Right lobe of liver (tissue), 6 donors: ENCODE data around the gene SMIM35. TPM values are rescaled to one million over a fixed set of nuclear protein-coding genes. Genes with fewer than 3 reads are reported as not detected.

Experiments used
- ATAC-seq, 4 donors: fragments of 200-7000 bp; cut with Tn5 transposase; one replicate each; pipeline ENCODE4 v1.9.1; 2020; ENCODE audit warnings: mild to moderate bottlenecking in 4 of 4, moderate library complexity in 4 of 4
- DNase-seq, 3 donors: peaks; one replicate each; pipeline ENCODE4 v3.0.0-alpha.2; 2020
- H3K27ac ChIP-seq, 3 donors: fragments of 200-600 bp; one replicate each; pipeline ENCODE4 v1.8.0; 2022
- H3K27me3 ChIP-seq, 2 donors: fragments of 200-600 bp; one replicate each; pipeline ENCODE4 v1.8.0; 2022
- H3K36me3 ChIP-seq, 4 donors: fragments of 200-600 bp; sonication (generic) in 1 of 4; one replicate each; pipeline versions ENCODE4 v1.5.1 to v1.8.0; 2017 to 2022; ENCODE audit warnings: control low read depth in 1 of 4
- H3K4me1 ChIP-seq, 4 donors: fragments of 200-600 bp; sonication (generic) in 1 of 4; one replicate each; pipeline versions ENCODE4 v1.5.1 to v1.8.0; 2017 to 2022; ENCODE audit warnings: control low read depth in 1 of 4
- H3K4me3 ChIP-seq, 3 donors: fragments of 200-600 bp; one replicate each; pipeline ENCODE4 v1.8.0; 2022
- H3K9me3 ChIP-seq, 4 donors: fragments of 200-600 bp; sonication (generic) in 1 of 4; one replicate each; pipeline versions ENCODE4 v1.5.1 to v1.8.0; 2017 to 2022; ENCODE audit warnings: control low read depth in 1 of 4
- POLR2A ChIP-seq: fragments of 450-650 bp; IDR thresholded peaks from one replicate; pipeline ENCODE4 v1.6.1; 2017; ENCODE audit warnings: antibody characterized with exemption, mild to moderate bottlenecking
- WGBS: methylation state at CpG from one replicate; pipeline ENCODE4 v1.1.6; 2018; ENCODE audit warnings: low coverage, low lambda C conversion rate; ENCODE audit not compliant: insufficient coverage; ENCODE audit errors: missing lambda C conversion rate; 5-methylcytosine and 5-hydroxymethylcytosine counted together
- intact Hi-C, 2 donors: fragments of 100-400 bp; cut with DNase I; formaldehyde crosslinking; loops; one replicate each; pipeline versions ENCODE4 v1.11.2 to v1.14.1; 2022
- total RNA-seq, 6 experiments: library from RNA; depleted of rRNA in 2 of 6; stranded (reverse); fragments of >200 nt in 2 of 6; fragmentation: NEBNext Ultra II Directional in 3 of 6; extraction: Animal tissue kit (Norgen Biotek cat#: 25700) in 3 of 6; gene quantifications; one replicate each; pipeline versions ENCODE4 v1.1.0 to v1.2.4, GENCODE V29; 2016 to 2023
- TF ChIP-seq, protein P1 (sequence below), 4 donors: fragments of 200-600 bp in 3 of 4; fragments of 450-650 bp in 1 of 4; IDR thresholded peaks; one replicate each; pipeline versions ENCODE4 v1.5.1 to v1.8.0; 2016 to 2022; ENCODE audit warnings: antibody characterized with exemption in 4 of 4, mild to moderate bottlenecking in 2 of 4
- donor health status: DM: no; HTN: yes; CAD: no.
- donor health status: DM: no; HTN: no; CAD: no.
- donor health status: DM: no; HTN: no; CAD: no.
- donor health status: DM: no; HTN: yes; CAD: no.
- donor health status: DM: no; HTN: yes; CAD: no.

The SMIM35 gene
- total RNA-seq, 6 experiments from 2014 or later: not detected

- H3K4me3 ChIP-seq: no peak overlapping the region
- no peaks in the 10 kb centered on the region for H3K36me3 ChIP-seq
- H3K27ac ChIP-seq: no peak overlapping the region
- H3K9me3 ChIP-seq: no peaks in the 10 kb centered on the region
- no peak for ATAC-seq
- intact Hi-C loops: no loop called here
- no peaks in the 10 kb centered on the region for H3K27me3 ChIP-seq
- 52% methylated on average over 3 of the region's 4 CpGs for WGBS
- H3K4me1 ChIP-seq: no peaks in the 10 kb centered on the region
- TF ChIP-seq, protein P1, sequence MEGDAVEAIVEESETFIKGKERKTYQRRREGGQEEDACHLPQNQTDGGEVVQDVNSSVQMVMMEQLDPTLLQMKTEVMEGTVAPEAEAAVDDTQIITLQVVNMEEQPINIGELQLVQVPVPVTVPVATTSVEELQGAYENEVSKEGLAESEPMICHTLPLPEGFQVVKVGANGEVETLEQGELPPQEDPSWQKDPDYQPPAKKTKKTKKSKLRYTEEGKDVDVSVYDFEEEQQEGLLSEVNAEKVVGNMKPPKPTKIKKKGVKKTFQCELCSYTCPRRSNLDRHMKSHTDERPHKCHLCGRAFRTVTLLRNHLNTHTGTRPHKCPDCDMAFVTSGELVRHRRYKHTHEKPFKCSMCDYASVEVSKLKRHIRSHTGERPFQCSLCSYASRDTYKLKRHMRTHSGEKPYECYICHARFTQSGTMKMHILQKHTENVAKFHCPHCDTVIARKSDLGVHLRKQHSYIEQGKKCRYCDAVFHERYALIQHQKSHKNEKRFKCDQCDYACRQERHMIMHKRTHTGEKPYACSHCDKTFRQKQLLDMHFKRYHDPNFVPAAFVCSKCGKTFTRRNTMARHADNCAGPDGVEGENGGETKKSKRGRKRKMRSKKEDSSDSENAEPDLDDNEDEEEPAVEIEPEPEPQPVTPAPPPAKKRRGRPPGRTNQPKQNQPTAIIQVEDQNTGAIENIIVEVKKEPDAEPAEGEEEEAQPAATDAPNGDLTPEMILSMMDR (IDR thresholded peaks at IDR 0.05): no peak
- TF ChIP-seq POLR2A: no peak
- DNase-seq: no peak
Measured at GRCh38 chr11:117976445-117976844, 110.3 kb downstream of the SMIM35 start.

DNA sequence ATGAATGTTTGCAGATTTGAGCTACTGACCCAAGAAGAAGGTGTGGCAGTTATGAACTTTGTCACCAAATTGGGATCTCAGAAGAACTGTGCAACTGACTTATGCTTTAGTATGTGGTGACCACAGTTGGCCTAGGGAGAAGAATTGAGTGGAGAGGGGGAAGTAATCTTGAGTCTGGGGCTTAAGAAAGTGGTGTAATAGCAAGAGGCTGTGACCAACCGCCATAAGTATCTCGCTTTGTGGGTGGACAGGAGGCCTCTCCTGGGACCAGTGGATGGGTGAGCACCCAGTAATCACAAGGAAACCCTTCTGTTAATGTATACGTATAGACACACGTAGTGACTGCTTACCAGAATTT is 113.3 kb downstream of the SMIM35 start:
- Histone ChIP-seq H3K27ac (no peak overlapping the region), H3K4me3 (no peak overlapping the region), H3K27me3 (no peaks in the 10 kb centered on the region), H3K36me3 (no peaks in the 10 kb centered on the region), H3K4me1 (no peaks in the 10 kb centered on the region), H3K9me3 (no peaks in the 10 kb centered on the region)
- intact Hi-C loops: no loop called here
- TF ChIP-seq, protein P1 (IDR thresholded peaks at IDR 0.05): no peak
- no peak for TF ChIP-seq POLR2A
- ATAC-seq (peak in 2 of 4 donors; percentile 22 to 31), DNase-seq (no peak)
- 59% methylated on average over 3 of the region's 4 CpGs for WGBS

- H3K36me3 ChIP-seq: no peaks in the 10 kb centered on the region
- intact Hi-C loops: no loop called here
- 25% methylated on average over 8 of the region's 9 CpGs for WGBS
- H3K27me3 ChIP-seq: no peaks in the 10 kb centered on the region
- no peak overlapping the region for H3K4me3 ChIP-seq
- peak in 1 of 3 donors; percentile 36 for DNase-seq
- H3K27ac ChIP-seq: no peak overlapping the region
- no peaks in the 10 kb centered on the region for H3K4me1 ChIP-seq
- no peaks in the 10 kb centered on the region for H3K9me3 ChIP-seq
- ATAC-seq: peak in 3 of 4 donors; percentile 17 to 41 (median 30)
- no peak for TF ChIP-seq POLR2A
- TF ChIP-seq, protein P1 (IDR thresholded peaks at IDR 0.05): no peak
Measured at GRCh38 chr11:117972629-117973502, 113.9 kb downstream of the SMIM35 start.

DNA sequence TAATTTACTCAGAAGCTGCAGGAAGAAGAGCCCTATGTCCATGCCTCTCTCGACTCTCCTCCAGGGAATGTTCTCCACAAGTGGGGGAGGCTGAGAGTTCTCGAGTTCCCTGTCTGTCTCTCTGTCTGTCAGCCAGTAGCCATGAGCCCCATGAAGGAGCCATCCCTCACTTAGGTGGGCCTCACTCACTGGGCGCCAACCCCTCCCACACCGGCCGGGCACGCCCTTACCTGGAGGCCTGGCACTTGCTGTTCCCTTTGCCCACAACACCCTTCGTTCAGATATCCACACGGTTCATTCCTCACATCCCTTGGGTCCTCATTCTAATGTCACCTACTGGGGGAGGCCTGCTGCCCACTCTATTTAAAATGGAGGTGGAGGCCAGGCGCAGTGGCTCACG is 114.7 kb downstream of the SMIM35 start:
- H3K4me3 ChIP-seq: no peak overlapping the region
- DNase-seq: peak in 1 of 3 donors; percentile 31
- intact Hi-C loops: no loop called here
- no peaks in the 10 kb centered on the region for H3K9me3 ChIP-seq
- TF ChIP-seq, protein P1 (IDR thresholded peaks at IDR 0.05): no peak
- TF ChIP-seq POLR2A: no peak
- WGBS: 63% methylated on average over 8 of the region's 10 CpGs
- no peak overlapping the region for H3K27ac ChIP-seq
- H3K36me3 ChIP-seq: no peaks in the 10 kb centered on the region
- H3K4me1 ChIP-seq: no peaks in the 10 kb centered on the region
- H3K27me3 ChIP-seq: no peaks in the 10 kb centered on the region
- no peak for ATAC-seq
